HFF-Myc (cell line): Measurements from ENCODE around the gene NISCH.

Experiments
- DNase-seq: peaks from one replicate; pipeline ENCODE4 v3.0.0-alpha.2; 2011; ENCODE audit warnings: low read depth; ENCODE audit errors: extremely low read depth
- H3K4me3 ChIP-seq: replicated peaks from 2 replicates; pipeline ENCODE4 v1.5.1; 2011; ENCODE audit warnings: low read depth, mild to moderate bottlenecking, control low read depth, low read length
- TF ChIP-seq, protein P1 (sequence below): IDR thresholded peaks from 2 replicates; pipeline ENCODE4 v1.5.1; 2012; ENCODE audit warnings: mild to moderate bottlenecking, low read depth, low read length, control low read depth; ENCODE audit errors: missing control alignments

The NISCH gene

DNA sequence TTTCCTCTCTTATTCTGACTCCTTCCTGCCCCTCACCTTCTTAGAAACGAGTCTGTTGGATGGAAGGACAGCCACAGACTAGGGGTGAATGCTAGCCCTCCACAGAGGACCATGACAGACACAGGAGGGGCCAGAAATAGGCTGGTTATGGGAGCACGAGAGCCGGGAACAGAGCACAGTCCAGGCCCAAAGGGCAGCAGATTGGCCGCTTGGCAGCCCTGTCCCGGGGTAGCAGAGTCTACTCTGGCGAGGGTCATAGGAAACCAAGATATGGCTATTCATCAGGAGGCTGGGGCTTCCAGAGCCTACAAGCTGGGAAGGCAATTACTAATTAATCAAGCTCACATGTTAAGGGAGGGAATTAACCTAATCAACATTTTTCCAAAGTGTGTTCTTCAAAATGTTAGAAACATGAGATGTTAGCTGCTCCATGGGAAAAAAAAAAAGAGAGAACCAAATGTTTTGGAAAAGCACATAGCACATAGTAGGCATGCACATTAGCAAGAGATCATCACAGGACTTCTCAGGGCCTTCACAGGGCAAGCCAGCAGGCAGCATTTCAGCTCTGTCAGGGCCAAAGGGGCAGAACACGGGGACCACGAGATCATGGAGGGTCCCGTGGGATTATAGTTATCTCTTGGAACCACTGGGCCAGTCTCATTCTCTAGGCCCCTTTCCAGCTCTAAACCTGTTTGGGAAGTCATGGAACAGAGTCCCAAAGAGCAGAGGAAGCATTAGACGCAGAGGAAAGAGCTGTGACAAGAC is 23.8 kb upstream of the NISCH start:
- TF ChIP-seq, protein P1, sequence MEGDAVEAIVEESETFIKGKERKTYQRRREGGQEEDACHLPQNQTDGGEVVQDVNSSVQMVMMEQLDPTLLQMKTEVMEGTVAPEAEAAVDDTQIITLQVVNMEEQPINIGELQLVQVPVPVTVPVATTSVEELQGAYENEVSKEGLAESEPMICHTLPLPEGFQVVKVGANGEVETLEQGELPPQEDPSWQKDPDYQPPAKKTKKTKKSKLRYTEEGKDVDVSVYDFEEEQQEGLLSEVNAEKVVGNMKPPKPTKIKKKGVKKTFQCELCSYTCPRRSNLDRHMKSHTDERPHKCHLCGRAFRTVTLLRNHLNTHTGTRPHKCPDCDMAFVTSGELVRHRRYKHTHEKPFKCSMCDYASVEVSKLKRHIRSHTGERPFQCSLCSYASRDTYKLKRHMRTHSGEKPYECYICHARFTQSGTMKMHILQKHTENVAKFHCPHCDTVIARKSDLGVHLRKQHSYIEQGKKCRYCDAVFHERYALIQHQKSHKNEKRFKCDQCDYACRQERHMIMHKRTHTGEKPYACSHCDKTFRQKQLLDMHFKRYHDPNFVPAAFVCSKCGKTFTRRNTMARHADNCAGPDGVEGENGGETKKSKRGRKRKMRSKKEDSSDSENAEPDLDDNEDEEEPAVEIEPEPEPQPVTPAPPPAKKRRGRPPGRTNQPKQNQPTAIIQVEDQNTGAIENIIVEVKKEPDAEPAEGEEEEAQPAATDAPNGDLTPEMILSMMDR = no peak
- H3K4me3 ChIP-seq = no peak overlapping the region
- no peak for DNase-seq

DNA sequence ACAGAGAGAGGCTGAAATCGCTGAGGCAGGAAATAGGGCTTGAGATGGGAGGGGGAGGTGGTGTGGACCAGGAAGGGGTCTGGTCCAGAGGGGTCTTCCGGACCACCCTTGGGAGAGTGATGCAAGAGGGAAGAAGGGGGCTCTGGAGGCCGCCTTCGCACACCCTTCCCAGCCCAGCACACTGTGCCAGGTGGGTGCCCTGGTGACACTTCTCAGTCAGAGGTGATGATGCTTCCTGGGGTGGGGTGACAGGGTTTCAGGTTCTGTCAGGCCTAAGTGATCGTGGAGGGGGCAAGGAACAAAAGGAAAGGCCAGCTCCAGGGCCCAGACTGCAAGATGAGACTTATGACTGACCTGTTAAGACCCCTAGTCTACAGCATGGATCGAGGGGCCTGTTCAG is 23.2 kb upstream of the NISCH start:
- TF ChIP-seq, protein P1 = no peak
- no peak for DNase-seq
- H3K4me3 ChIP-seq = no peak overlapping the region

DNA sequence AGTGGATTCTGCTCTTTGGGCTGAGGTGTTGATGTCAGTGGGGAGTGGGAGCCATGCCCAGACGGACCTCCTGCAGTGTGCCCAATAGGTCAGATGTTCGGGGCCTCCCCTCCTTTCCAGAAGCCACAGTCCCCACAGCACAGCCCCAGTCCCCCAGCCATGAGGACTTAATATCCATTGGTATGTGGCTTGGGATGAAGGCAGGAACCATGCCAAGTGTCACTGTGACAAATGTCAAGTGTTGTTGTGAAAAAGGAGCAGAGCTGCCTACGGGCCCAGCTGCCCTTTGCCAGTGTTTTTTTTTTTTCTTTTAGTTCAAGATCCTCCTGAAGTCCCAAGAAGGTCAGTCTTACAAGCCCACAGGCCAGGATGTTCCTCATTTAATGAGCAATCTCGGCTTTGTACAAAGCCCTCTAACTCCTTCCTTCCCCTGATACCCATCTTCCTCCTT is 22.7 kb upstream of the NISCH start:
- TF ChIP-seq, protein P1 = no peak
- no peak for DNase-seq
- H3K4me3 ChIP-seq = no peak overlapping the region

DNA sequence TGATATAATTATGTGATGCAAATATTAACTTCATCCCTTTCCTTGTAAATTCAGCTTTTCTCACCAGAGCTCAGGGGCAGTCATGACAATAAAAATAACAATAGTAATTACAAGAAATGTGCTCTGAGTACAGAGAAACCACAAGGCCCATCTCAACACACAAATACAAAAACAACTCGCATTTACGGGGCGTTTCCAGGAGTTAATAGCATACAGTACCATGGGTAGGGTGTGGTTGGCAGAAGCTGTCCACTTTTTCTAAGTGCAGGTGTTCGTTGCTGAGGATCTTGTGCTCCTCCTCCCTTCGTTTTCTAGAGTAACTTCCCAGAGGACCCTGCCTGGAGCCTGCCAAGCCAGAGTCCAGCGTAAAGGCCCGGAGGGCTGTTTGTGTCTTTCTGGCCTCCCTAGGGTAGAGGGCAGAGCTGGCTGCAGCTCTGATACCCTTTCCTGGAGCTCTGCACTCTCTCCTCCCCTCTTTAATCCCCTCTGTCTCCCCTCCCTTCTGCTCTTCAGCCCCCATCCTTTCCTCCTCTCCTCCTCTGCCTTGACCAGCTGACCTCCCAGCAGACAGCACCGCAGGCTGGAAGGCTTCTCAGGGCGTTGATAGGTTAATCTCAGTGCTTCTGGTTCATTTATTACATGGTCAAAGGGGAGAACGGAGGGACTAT is 21.9 kb upstream of the NISCH start:
- H3K4me3 ChIP-seq = no peak overlapping the region
- DNase-seq = no peak
- TF ChIP-seq, protein P1 = no peak

DNA sequence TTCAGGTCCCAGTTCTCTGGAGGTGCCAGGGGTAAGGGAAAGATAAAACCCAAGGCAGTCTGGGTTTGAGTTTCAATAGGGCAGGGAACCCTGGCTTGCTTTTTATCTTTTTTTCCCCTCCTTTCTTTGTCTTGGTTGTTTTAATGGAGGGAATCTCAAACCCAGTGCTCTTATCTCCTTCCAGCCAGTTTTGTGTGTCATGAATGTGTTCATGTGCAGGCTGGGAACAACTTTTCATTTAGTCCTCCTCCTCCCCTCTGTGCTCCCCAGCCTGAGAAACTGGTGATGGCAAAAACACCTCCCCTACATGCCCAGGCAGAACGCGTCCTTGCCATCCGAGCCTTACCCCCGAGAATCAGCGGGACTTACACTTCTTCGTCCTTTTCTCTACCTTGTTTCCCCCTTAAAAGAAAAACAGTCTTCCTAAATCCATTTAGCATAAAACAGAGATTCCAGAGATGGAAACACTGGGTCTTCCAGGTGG is 21.4 kb upstream of the NISCH start:
- no peak for DNase-seq
- H3K4me3 ChIP-seq = no peak overlapping the region
- TF ChIP-seq, protein P1 = no peak

DNA sequence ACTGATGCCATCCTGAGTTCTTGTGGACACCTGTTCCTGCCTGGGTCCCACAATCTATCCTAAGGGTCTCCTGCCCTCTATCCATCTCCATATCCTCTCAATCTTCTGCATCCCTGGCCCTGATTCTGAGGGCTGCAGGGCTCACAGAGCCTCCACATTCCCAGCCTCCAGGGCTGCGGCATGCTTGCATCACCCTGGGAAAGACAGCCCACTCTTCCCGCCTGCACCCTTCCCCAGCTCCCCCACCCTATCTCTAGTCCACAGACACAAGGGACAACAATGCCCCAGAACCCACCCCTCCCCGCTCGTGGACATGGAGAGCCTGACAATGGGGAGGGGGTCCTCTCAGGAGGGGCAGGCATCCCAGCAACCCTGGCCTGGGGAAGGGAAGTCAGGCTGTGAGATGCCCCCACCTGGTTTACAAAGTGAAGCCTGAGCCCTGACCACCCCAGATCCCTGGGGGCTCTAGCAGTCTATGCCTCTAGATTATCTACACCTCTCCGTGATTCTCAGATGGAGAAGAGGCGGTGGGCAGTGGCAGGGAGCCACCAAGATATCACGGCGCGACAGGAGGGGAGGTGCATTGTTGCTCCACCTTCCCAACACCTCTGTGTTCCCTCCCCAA is 20.8 kb upstream of the NISCH start:
- H3K4me3 ChIP-seq = no peak overlapping the region
- no peak for DNase-seq

More for the DNA sequence above, 20.8 kb upstream of the NISCH start:
- TF ChIP-seq, protein P1 = no peak
